GM19035 (cell line): ENCODE data around the gene HOXB7.

Source experiments
- ATAC-seq: cut with Tn5 transposase; IDR thresholded peaks from one replicate; pipeline ENCODE4 v1.9.1; 2021; ENCODE audit not compliant: unreplicated experiment

Gene HOXB7

DNA sequence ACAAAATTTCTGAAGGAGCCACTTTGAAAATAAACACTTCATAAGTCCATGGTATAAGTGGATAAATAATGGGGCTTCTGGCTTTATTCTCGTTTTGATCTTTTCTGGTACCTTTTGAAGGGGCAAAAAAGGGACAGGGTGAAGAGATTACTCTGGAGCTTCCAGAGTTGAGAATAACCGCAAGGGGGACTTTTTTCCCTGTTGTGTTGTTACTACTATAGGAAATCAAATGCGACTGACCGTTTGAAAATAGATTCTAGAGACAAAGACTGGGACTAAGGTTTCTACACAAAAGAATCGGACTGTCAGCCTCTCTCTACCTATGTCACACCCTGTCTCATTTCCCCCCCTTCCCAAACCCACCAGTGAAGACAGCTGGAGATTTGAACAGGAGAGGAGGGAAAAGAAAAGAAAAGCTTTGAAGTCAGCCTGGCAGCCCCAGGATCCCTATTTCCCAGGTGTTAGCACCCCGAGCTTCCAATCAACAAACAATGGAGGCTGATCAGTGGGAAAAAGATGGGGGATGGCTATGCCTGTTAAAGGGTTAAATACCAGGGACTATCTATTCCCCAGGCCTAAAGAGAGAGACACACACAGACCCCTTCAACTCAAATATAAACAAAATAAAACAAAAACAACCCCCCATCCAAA is 41.0 kb downstream of the HOXB7 start:
- ATAC-seq: no peak

DNA sequence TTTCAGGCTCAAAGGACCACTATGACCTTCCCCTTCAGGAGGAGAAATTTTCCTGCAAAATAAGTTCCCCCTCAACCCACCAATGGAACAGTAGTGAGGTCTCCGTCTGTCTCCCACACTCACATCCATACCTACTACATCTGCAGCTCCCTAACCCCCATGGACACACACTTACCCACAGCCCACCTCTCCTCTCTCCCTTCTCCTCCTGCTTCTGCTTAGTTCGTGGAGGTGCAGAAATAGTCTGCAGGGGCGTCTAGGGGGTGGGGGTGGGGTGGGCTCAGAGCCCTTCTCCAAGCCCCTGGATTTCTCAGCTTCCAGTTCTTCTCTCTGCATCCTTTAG is 41.6 kb downstream of the HOXB7 start:
- no peak for ATAC-seq

GRCh38 chr17:48568499-48569239 is 42.1 kb downstream of the HOXB7 start:
- ATAC-seq: no peak

GRCh38 chr17:48567646-48568354 is 43.0 kb downstream of the HOXB7 start:
- no peak for ATAC-seq

- no peak for ATAC-seq
Observed at GRCh38 chr17:48567209-48567608, 43.6 kb downstream of the HOXB7 start.

DNA sequence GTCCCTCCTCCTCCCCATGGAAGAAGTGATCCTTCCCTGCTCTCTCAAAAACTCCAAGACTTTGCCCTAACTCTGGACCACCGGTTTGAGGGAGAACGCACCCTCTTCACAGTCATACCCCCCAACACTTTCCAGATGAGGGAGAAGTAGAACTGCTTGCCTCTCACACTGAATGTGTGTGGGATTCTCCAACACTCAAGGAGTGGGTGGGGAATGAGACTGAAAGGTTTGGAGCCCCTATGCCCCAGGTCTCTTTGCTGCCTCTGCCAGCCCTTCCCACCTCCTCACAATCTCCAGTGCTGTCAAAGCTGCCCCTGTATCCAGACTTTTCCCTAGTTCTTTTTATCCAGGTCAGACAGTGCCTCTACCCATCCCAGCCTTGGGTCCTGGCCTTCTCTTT is 44.1 kb downstream of the HOXB7 start:
- ATAC-seq: no peak

- ATAC-seq: no peak
Observed at GRCh38 chr17:48565925-48566710, 44.7 kb downstream of the HOXB7 start.

GRCh38 chr17:48565022-48565554 is 45.7 kb downstream of the HOXB7 start:
- ATAC-seq: no peak

DNA sequence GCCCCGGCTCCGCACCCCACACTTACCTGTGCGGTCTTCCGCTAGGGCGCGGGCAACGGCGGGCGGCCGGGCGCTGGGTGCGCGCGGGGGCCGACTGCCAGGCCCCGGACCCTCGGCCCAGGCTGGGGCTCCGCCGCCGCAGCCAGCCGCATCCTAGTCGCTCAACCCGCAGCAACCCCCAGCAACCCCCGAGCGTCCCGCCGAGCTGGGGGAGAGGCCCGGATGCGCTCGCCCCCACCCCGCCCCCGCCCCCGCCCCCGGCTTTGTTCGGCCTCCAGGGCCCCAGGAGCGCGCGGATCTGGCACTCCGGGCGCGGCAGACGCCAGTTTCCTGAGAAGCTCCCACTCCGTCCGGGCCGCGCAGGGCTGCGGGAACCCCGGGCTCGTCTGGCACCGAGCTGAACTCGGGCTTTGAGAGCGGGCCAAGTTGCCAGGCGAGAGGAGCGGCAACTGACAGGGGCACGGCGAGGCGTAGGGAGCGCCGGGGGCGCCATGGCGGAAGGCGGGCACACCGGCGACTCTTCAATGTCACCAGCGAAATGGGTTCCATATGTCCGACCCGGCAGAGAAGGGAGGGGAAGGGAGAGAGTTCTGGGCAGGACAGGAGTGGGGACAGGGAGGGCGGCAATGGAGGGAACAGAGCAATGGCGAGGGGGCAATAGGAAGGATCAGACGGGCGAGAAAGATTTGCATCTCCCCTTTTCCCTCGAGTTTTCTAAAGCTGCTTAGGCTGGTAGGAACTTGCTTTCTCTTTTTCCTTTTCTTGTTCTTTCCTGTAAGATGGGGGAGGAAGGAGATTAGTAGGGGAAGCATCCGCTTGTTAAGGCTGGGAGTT is 46.4 kb downstream of the HOXB7 start:
- no peak for ATAC-seq

DNA sequence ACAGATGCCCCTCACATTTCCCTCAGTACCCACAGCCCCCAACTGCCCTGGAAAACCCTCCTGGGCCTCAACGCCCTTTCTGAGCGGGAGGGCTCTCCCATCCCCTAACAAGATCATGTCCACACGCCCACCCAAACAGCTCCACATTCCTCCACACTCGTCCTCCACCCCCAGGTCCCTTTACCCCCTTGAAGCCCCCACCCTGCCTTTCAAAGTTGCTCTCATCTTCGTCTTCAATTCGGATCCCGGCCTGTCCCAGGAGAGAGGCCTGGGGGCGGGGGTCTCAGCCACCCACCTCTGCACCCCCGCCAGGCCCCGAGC is 47.0 kb downstream of the HOXB7 start:
- ATAC-seq: no peak

DNA sequence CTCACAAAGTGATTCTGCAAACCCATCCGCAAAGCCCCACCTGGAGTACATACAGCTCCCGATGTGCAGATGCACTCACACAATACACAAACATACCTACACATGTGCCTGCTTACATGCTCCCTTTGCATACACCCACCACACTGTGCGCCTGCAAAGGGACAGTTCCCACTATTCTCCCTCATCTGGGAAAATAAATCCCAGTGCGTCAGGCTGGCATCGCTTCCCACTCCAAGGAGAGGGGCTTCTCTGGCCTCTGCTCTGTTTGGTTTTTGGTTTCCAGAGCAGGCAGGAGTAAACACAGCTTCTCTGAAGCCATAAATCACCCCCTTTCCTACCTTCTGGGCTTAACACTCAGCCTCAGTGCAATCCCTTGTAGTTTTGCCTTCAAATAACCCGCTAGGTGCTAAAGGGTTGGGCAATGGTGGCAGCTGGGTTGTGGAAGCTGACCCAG is 47.4 kb downstream of the HOXB7 start:
- no peak for ATAC-seq

- no peak for ATAC-seq
Observed at GRCh38 chr17:48562934-48563333, 47.9 kb downstream of the HOXB7 start.

- no peak for ATAC-seq
Observed at GRCh38 chr17:48561884-48562810, 48.7 kb downstream of the HOXB7 start.

DNA sequence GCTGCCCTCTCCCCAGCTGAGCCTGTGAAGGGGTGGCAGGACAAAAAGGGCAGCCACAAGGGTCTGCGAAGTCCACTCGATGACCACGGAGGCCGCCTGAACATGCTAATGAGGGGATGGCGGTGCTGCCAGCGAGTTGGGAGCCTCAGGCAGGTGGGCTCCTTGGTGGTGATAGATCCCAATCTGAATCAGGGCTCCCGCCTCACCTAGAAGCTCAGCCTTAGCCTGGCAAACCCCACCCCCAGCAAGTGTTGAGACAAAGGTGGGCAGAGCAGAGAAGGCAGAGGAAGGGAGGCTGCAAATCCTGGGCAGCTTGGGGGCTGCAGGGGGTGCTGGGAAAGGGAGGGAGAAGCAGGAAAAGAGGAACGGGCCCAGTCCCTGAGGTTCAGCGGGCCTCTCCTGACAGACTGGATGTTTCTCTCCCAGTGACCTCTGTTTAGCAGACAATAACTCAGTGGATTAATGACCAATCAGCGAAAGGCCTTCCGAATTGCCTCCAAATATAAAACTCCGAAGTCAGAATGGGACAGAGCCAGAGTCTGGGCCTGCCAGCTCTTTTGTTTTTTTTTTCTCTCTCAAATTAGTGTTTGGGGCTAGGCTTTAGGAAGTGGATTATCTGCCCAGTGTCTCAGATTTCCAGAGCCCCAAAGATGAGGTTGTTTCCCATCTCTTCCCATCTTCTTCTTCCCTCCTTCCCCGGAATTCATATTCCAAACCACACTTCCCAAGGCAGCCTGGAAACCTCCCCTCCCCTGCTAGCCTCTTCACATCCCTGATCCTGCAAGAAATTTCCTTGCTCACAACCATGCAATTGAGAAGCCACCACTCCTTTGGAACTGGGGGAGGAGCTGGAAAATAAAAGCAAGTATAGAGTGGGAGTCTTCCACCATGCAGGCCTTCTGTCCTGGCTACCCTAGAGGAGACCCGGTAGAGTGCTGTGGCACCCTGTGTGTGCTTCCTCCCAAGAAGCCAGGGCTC is 50.7 kb downstream of the HOXB7 start:
- no peak for ATAC-seq

GRCh38 chr17:48559122-48559839 is 51.5 kb downstream of the HOXB7 start:
- no peak for ATAC-seq

GRCh38 chr17:48558831-48559121 is 52.0 kb downstream of the HOXB7 start:
- ATAC-seq: no peak

- ATAC-seq: no peak
Observed at GRCh38 chr17:48558057-48558830, 52.6 kb downstream of the HOXB7 start.
